IMR-90 (cell line): ENCODE results near the gene CPLX1. TPM values are rescaled to one million over a fixed set of nuclear protein-coding genes. Genes with fewer than 3 reads are reported as not detected.

Experiments used
- ATAC-seq: fragments of 200-7000 bp; cut with Tn5 transposase; 2 replicates; pipeline ENCODE4 v1.9.1; 2020; ENCODE audit warnings: low read depth, mild to moderate bottlenecking, moderate library complexity
- BruUV-seq: library from RNA; stranded (reverse); fragments of 400-500 nt; replicated peaks from 2 replicates; lab custom pipeline; 2021; lab: Mats Ljungman, UMichigan
- CTCF ChIA-PET: fragments of 300-600 bp; formaldehyde crosslinking; extraction: SDS; loops from one replicate; lab custom pipeline; 2021; ENCODE audit warnings: antibody characterized with exemption; lab: Yijun Ruan, JAX
- POLR2A ChIA-PET: fragments of 300-600 bp; sonication (Branson Sonifier 250); formaldehyde crosslinking; loops from one replicate; lab custom pipeline; 2022; ENCODE audit warnings: antibody characterized with exemption; ENCODE audit not compliant: unreplicated experiment; lab: Charles Lee
- DNase-seq: peaks from one replicate; pipeline ENCODE4 v3.0.0; 2013
- H2AFZ ChIP-seq: replicated peaks from 2 replicates; pipeline ENCODE3; 2013; ENCODE audit warnings: low read length, mild to moderate bottlenecking; ENCODE audit not compliant: poor library complexity
- H2AK5ac ChIP-seq: 2 replicates; pipeline ENCODE4 v1.6.1; 2013; ENCODE audit warnings: low read depth, low read length, inconsistent platforms
- H2AK9ac ChIP-seq: replicated peaks from 2 replicates; pipeline ENCODE3; 2013; ENCODE audit warnings: mild to moderate bottlenecking, low read depth, low read length, moderate library complexity; ENCODE audit not compliant: poor library complexity
- H2BK120ac ChIP-seq: 2 replicates; pipeline ENCODE4 v1.6.1; 2013; ENCODE audit warnings: low read depth, low read length, inconsistent platforms
- H2BK15ac ChIP-seq: 3 replicates; pipeline ENCODE4 v1.6.1; 2013; ENCODE audit warnings: low read depth, low read length, inconsistent platforms
- H2BK20ac ChIP-seq: 2 replicates; pipeline ENCODE4 v1.6.1; 2013; ENCODE audit warnings: low read depth, mild to moderate bottlenecking, inconsistent platforms, low read length, moderate library complexity
- H2BK5ac ChIP-seq: 2 replicates; pipeline ENCODE4 v1.6.1; 2013; ENCODE audit warnings: mild to moderate bottlenecking, low read depth, low read length, inconsistent platforms; ENCODE audit not compliant: poor library complexity, severe bottlenecking
- H3K14ac ChIP-seq: replicated peaks from 2 replicates; pipeline ENCODE4 v1.6.1; 2013; ENCODE audit warnings: low read depth, low read length, inconsistent platforms
- H3K18ac ChIP-seq: 2 replicates; pipeline ENCODE4 v1.6.1; 2013; ENCODE audit warnings: low read depth, low read length, control low read depth
- H3K23ac ChIP-seq: 2 replicates; pipeline ENCODE4 v1.6.1; 2013; ENCODE audit warnings: low read depth, low read length, inconsistent platforms
- H3K27ac ChIP-seq: 2 replicates; pipeline ENCODE4 v1.5.1; 2013; ENCODE audit warnings: mild to moderate bottlenecking, control low read depth, low read length; ENCODE audit not compliant: insufficient read depth
- H3K27me3 ChIP-seq: 2 replicates; pipeline ENCODE4 v1.6.1; 2013; ENCODE audit warnings: low read length; ENCODE audit not compliant: control insufficient read depth, insufficient read depth
- H3K36me3 ChIP-seq: 2 replicates; pipeline ENCODE4 v1.6.1; 2013; ENCODE audit warnings: low read length, mixed read lengths; ENCODE audit not compliant: control insufficient read depth, insufficient read depth
- H3K4ac ChIP-seq: 2 replicates; pipeline ENCODE4 v1.6.1; 2013; ENCODE audit warnings: low read depth, low read length, inconsistent platforms
- H3K4me1 ChIP-seq: 2 replicates; pipeline ENCODE4 v1.6.1; 2013; ENCODE audit warnings: low read length, mixed read lengths; ENCODE audit not compliant: control insufficient read depth, insufficient read depth
- H3K4me2 ChIP-seq: 2 replicates; pipeline ENCODE4 v1.6.1; 2013; ENCODE audit warnings: low read depth, mild to moderate bottlenecking, control low read depth, low read length, moderate library complexity
- H3K4me3 ChIP-seq: 2 replicates; pipeline ENCODE4 v1.5.1; 2013; ENCODE audit warnings: low read depth, mild to moderate bottlenecking, control low read depth, low read length, moderate library complexity; ENCODE audit not compliant: insufficient read depth
- H3K56ac ChIP-seq: 2 replicates; pipeline ENCODE4 v1.6.1; 2013; ENCODE audit warnings: low read length, inconsistent platforms; ENCODE audit not compliant: insufficient read depth; ENCODE audit errors: extremely low read depth
- H3K79me1 ChIP-seq, 2 experiments: 2 replicates each; pipeline ENCODE4 v1.6.1; 2013; ENCODE audit warnings: low read length in 2 of 2, inconsistent platforms in 1 of 2, low read depth in 1 of 2
- H3K9ac ChIP-seq: 2 replicates; pipeline ENCODE4 v1.6.1; 2013; ENCODE audit warnings: low read depth, low read length, control low read depth
- H3K9me1 ChIP-seq: 2 replicates; pipeline ENCODE4 v1.6.1; 2013; ENCODE audit warnings: low read length, inconsistent platforms; ENCODE audit not compliant: insufficient read depth
- H3K9me3 ChIP-seq: 2 replicates; pipeline ENCODE4 v1.6.1; 2013; ENCODE audit warnings: low read length; ENCODE audit not compliant: control insufficient read depth, insufficient read depth
- H4K20me1 ChIP-seq: 2 replicates; pipeline ENCODE4 v1.6.1; 2013; ENCODE audit warnings: low read length, inconsistent platforms; ENCODE audit not compliant: insufficient read depth
- H4K5ac ChIP-seq: 2 replicates; pipeline ENCODE4 v1.6.1; 2013; ENCODE audit warnings: mild to moderate bottlenecking, low read depth, low read length, control low read depth
- H4K8ac ChIP-seq, 2 experiments: 2 replicates each; pipeline ENCODE4 v1.6.1; 2013; ENCODE audit warnings: low read depth in 2 of 2, low read length in 2 of 2, control low read depth in 1 of 2, inconsistent platforms in 1 of 2
- H4K91ac ChIP-seq: 2 replicates; pipeline ENCODE4 v1.6.1; 2013; ENCODE audit warnings: low read depth, low read length, inconsistent platforms; ENCODE audit not compliant: insufficient read depth
- BHLHE40 ChIP-seq: fragments of 150-350 bp; IDR thresholded peaks from 2 replicates; pipeline ENCODE4 v1.6.1; 2016; ENCODE audit warnings: mild to moderate bottlenecking, low read depth, low read length
- CTCF ChIP-seq: conservative IDR thresholded peaks from 2 replicates; pipeline ENCODE4 v1.5.1; 2012; ENCODE audit warnings: mild to moderate bottlenecking, low read depth, low read length, improper control_type of control experiment
- FOS ChIP-seq: fragments of 150-350 bp; IDR thresholded peaks from 2 replicates; pipeline ENCODE4 v1.6.1; 2016; ENCODE audit warnings: low read depth, low read length
- MAFK ChIP-seq: IDR thresholded peaks from 2 replicates; pipeline ENCODE4 v1.6.1; 2012; ENCODE audit warnings: low read depth, low read length, improper control_type of control experiment
- MXI1 ChIP-seq: IDR thresholded peaks from 2 replicates; pipeline ENCODE4 v1.6.1; 2012; ENCODE audit warnings: low read depth, mild to moderate bottlenecking, low read length, moderate library complexity, borderline replicate concordance
- POLR2A ChIP-seq: IDR thresholded peaks from 2 replicates; pipeline ENCODE4 v1.6.1; 2012; ENCODE audit warnings: mild to moderate bottlenecking, low read depth, low read length
- RAD21 ChIP-seq: IDR thresholded peaks from 2 replicates; pipeline ENCODE4 v1.6.1; 2012; ENCODE audit warnings: low read length, improper control_type of control experiment
- SMC3 ChIP-seq: fragments of 150-350 bp; IDR thresholded peaks from 2 replicates; pipeline ENCODE4 v1.6.1; 2016; ENCODE audit warnings: low read depth, mild to moderate bottlenecking, antibody characterized with exemption, low read length, moderate library complexity
- WGBS, 2 experiments: methylation state at CpG; one replicate each; pipeline versions ENCODE4 v1.1.5 to v1.1.7; 2013; ENCODE audit warnings: missing lambda C conversion rate in 2 of 2; ENCODE audit not compliant: insufficient read length in 1 of 2; ENCODE audit errors: extremely low coverage in 2 of 2; 5-methylcytosine and 5-hydroxymethylcytosine counted together
- dilution Hi-C: fragments of 300-500 bp; cut with HindIII; formaldehyde crosslinking; loops from one replicate; pipeline ENCODE4 v1.14.3; 2018; ENCODE audit warnings: low sequenced_read_pairs; ENCODE audit not compliant: unreplicated experiment
- in situ Hi-C: fragments of 300-500 bp; cut with MboI; formaldehyde crosslinking; loops from 3 replicates; pipeline ENCODE4 v1.14.3; 2019; ENCODE audit warnings: low sequenced_read_pairs, inconsistent platforms, mixed read lengths
- intact Hi-C: fragments of 100-400 bp; cut with micrococcal nuclease; formaldehyde crosslinking; loops from 2 replicates; pipeline ENCODE4 v1.10.0; 2022
- polyA plus RNA-seq, 3 experiments: library from polyadenylated mRNA; depleted of rRNA; stranded (reverse); fragments of >200 nt; gene quantifications; 2 replicates each; pipeline ENCODE4 v1.2.3, GENCODE V29; 2012; ENCODE audit warnings: low replicate concordance in 1 of 3
- total RNA-seq: library from RNA; depleted of rRNA; stranded (reverse); fragments of >200 nt; gene quantifications from 2 replicates; pipeline ENCODE4 v1.2.3, GENCODE V29; 2012

The CPLX1 gene
- total and polyA plus RNA-seq, 2 of the 4 experiments (the other 2 are of a cell fraction), result 0.05 TPM; not detected in 1

GRCh38 chr4:849478-850175 is 23.7 kb upstream of the CPLX1 start:
- no peak overlapping the region for H4K8ac ChIP-seq
- dilution Hi-C loops (no loop called here), in situ Hi-C loops (no loop called here), intact Hi-C loops (no loop called here)
- H3K27ac ChIP-seq, result no peak overlapping the region
- no peaks in the 10 kb centered on the region; the same call in 1 of the 2 replicates for H4K20me1 ChIP-seq
- no peak overlapping the region for H3K18ac ChIP-seq
- no peak overlapping the region for H2AK5ac ChIP-seq
- no peaks in the 10 kb centered on the region for H3K9me1 ChIP-seq
- no peak overlapping the region for H2BK120ac ChIP-seq
- H3K14ac ChIP-seq, result no peak overlapping the region
- 95% methylated on average over 34 of the region's 50 CpGs; no CpG with 5 or more reads in 1 of the 2 experiments for WGBS, 2 experiments
- no peak overlapping the region for H3K23ac ChIP-seq
- H3K9ac ChIP-seq, result no peak overlapping the region
- ChIA-PET CTCF (no interaction called here), POLR2A (no interaction called here)
- no peak overlapping the region for H3K56ac ChIP-seq
- no peak overlapping the region for H2BK5ac ChIP-seq
- no peaks in the 10 kb centered on the region for H3K27me3 ChIP-seq
- H3K4me3 ChIP-seq, result no peak overlapping the region
- no peak overlapping the region for H4K91ac ChIP-seq
- H2AK9ac ChIP-seq, result no peak overlapping the region
- H3K9me3 ChIP-seq, result no peaks in the 10 kb centered on the region
- no peaks in the 10 kb centered on the region for H3K79me1 ChIP-seq
- no peak for ATAC-seq
- no peak overlapping the region for H4K5ac ChIP-seq
- H3K36me3 ChIP-seq, result peaks cover 44% of the 10 kb centered on the region
- peaks cover 8% of the 10 kb centered on the region; the same call in 1 of the 2 replicates for H3K4me1 ChIP-seq
- H2AFZ ChIP-seq, result no peak overlapping the region
- TF ChIP-seq CTCF, result no peak
- no peak for TF ChIP-seq MAFK
- no peak for TF ChIP-seq BHLHE40
- no peak for TF ChIP-seq SMC3
- no peak for TF ChIP-seq RAD21
- TF ChIP-seq MXI1, result no peak
- no peak for TF ChIP-seq POLR2A
- TF ChIP-seq FOS, result no peak
- BruUV-seq, result no TSS peak
- H2BK20ac ChIP-seq, result no peak overlapping the region
- no peak overlapping the region for H3K4me2 ChIP-seq
- no peak overlapping the region for H3K4ac ChIP-seq
- H2BK15ac ChIP-seq, result no peak overlapping the region
- no peak for DNase-seq
